PC-3 (cell line): ENCODE data around the gene IGHMBP2.

Experiments
- EZH2 ChIP-seq: fragments of 300-600 bp; sonication (generic); IDR thresholded peaks from one replicate; pipeline ENCODE4 v1.6.1; 2017; ENCODE audit warnings: antibody characterized with exemption, mild to moderate bottlenecking, low read length; ENCODE audit not compliant: unreplicated experiment
- TF ChIP-seq, protein P1 (sequence below): fragments of 300-600 bp; sonication (generic); conservative IDR thresholded peaks from 2 replicates; pipeline ENCODE4 v1.5.1; 2017; ENCODE audit warnings: antibody characterized with exemption, low read depth, mild to moderate bottlenecking, low read length

GRCh38 chr11:68962527-68963250 is 59.0 kb downstream of the IGHMBP2 start:
- TF ChIP-seq, protein P1, sequence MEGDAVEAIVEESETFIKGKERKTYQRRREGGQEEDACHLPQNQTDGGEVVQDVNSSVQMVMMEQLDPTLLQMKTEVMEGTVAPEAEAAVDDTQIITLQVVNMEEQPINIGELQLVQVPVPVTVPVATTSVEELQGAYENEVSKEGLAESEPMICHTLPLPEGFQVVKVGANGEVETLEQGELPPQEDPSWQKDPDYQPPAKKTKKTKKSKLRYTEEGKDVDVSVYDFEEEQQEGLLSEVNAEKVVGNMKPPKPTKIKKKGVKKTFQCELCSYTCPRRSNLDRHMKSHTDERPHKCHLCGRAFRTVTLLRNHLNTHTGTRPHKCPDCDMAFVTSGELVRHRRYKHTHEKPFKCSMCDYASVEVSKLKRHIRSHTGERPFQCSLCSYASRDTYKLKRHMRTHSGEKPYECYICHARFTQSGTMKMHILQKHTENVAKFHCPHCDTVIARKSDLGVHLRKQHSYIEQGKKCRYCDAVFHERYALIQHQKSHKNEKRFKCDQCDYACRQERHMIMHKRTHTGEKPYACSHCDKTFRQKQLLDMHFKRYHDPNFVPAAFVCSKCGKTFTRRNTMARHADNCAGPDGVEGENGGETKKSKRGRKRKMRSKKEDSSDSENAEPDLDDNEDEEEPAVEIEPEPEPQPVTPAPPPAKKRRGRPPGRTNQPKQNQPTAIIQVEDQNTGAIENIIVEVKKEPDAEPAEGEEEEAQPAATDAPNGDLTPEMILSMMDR, result peak; percentile 27
- no peak for TF ChIP-seq EZH2
